Upper lobe of left lung (tissue), 6 donors: ENCODE measurements around the gene SDC3. TPM values are rescaled to one million over a fixed set of nuclear protein-coding genes. Genes with fewer than 3 reads are reported as not detected.

ENCODE experiments used
- ATAC-seq, 2 donors: fragments of 200-7000 bp; cut with Tn5 transposase; one replicate each; pipeline ENCODE4 v1.9.1; 2022; ENCODE audit warnings: mild to moderate bottlenecking in 2 of 2, moderate library complexity in 2 of 2; ENCODE audit not compliant: low FRiP score in 2 of 2
- DNase-seq, 2 donors: peaks; one replicate each; pipeline ENCODE4 v3.0.0-alpha.2; 2019 to 2020
- H3K27ac ChIP-seq, 4 donors: fragments of 200-600 bp; sonication (generic); one replicate each; pipeline ENCODE4 v1.5.1; 2016 to 2019
- H3K27me3 ChIP-seq, 4 donors: fragments of 200-600 bp; sonication (generic); one replicate each; pipeline ENCODE4 v1.5.1; 2017 to 2019
- H3K36me3 ChIP-seq, 4 donors: fragments of 200-600 bp; sonication (generic); one replicate each; pipeline ENCODE4 v1.5.1; 2016 to 2019
- H3K4me1 ChIP-seq, 4 donors: fragments of 200-600 bp; sonication (generic); one replicate each; pipeline ENCODE4 v1.5.1; 2018 to 2019
- H3K4me3 ChIP-seq, 4 donors: fragments of 200-600 bp; sonication (generic); one replicate each; pipeline ENCODE4 v1.5.1; 2017 to 2019; ENCODE audit warnings: mild to moderate bottlenecking in 2 of 4, moderate library complexity in 1 of 4
- H3K9me3 ChIP-seq, 4 donors: fragments of 200-600 bp; sonication (generic); one replicate each; pipeline ENCODE4 v1.5.1; 2018 to 2019
- EP300 ChIP-seq, 4 donors: sonication (generic); formaldehyde crosslinking; IDR thresholded peaks; one replicate each; pipeline ENCODE4 v1.5.1; 2017; ENCODE audit warnings: antibody characterized with exemption in 4 of 4, control low read depth in 2 of 4
- POLR2A ChIP-seq, 4 donors: fragments of 450-650 bp; IDR thresholded peaks; one replicate each; pipeline ENCODE4 v1.5.1; 2016 to 2017; ENCODE audit warnings: antibody characterized with exemption in 4 of 4, mild to moderate bottlenecking in 2 of 4
- POLR2AphosphoS5 ChIP-seq, 2 donors: sonication (generic); formaldehyde crosslinking; IDR thresholded peaks; one replicate each; pipeline ENCODE4 v1.5.1; 2017; ENCODE audit warnings: antibody characterized with exemption in 2 of 2
- WGBS, 2 donors: methylation state at CpG; one replicate each; pipeline ENCODE4 v1.1.5; 2017 to 2018; 5-methylcytosine and 5-hydroxymethylcytosine counted together
- total RNA-seq, 6 donors: library from RNA; depleted of rRNA in 4 of 6; stranded (reverse); fragments of >200 nt in 4 of 6; gene quantifications; one replicate each; pipeline versions ENCODE4 v1.1.0 to v1.2.1, GENCODE V29; 2016 to 2021
- TF ChIP-seq, protein P1 (sequence below), 6 experiments: fragments of 450-650 bp in 4 of 6; fragments of 200-600 bp in 2 of 6; sonication (generic) in 2 of 6; IDR thresholded peaks; one replicate each; pipeline ENCODE4 v1.5.1; 2016 to 2019; ENCODE audit warnings: antibody characterized with exemption in 6 of 6
- donor health status: DM: no; HTN: no; CAD: no; lungs with moderate emphysema.
- donor health status: DM: no; HTN: yes; CAD: no; lungs with severe emphysema.

SDC3 gene
- total RNA-seq, 6 donors from 2014 or later: 15.8 to 65.8 (median 30.1) TPM

DNA sequence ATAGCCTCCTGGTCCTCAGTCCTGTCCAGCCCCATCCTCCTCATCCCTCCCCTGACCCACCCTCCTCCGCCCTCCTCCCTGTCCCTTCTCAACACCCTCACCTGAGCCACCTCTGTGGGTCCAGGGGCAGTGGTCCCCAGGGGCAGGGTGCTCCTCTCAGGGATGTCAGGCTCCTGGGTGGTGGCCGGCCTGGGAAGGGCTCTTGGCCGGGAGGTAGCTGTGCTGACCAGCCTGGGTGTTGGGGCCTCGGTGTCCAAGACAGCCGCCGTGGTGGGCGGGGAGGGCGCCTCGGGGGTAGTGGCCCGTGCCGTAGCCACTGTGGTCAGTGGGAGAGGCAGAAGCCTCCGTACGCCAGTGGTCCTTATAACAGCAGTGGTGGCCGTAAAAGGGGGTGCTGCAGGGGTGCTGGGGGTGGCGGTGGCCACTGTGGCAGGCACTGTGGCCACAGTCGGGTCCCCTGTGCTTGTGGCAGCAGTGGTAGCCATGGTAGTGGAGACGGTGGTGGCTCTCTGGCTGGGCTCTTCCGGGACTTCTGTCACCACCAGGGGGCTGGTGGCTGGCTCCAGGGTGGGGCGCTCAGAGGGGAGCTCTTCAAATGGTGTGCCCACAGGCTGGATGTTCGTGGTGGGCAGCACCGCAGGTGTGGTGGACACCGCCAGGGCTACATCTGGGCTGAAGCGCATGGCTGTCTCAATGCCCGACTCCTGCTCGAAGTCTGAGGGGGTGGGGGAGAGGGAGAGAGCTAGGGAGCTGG is 31.9 kb downstream of the SDC3 start:
- ATAC-seq: no peak
- WGBS, 2 donors: 94 to 95% methylated on average over 17 to 25 of the region's 25 CpGs
- Histone ChIP-seq H3K27ac (peak overlapping the region in 2 of 4 donors; percentile 36 to 48), H3K4me3 (no peak overlapping the region), H3K36me3 (peaks cover 0 to 33% (median 17%) of the 10 kb centered on the region in 4 donors), H3K27me3 (no peaks in the 10 kb centered on the region), H3K4me1 (peaks cover 16 to 31% (median 28%) of the 10 kb centered on the region in 4 donors), H3K9me3 (peaks cover 0 to 6% (median 0%) of the 10 kb centered on the region in 4 donors)
- TF ChIP-seq, protein P1, sequence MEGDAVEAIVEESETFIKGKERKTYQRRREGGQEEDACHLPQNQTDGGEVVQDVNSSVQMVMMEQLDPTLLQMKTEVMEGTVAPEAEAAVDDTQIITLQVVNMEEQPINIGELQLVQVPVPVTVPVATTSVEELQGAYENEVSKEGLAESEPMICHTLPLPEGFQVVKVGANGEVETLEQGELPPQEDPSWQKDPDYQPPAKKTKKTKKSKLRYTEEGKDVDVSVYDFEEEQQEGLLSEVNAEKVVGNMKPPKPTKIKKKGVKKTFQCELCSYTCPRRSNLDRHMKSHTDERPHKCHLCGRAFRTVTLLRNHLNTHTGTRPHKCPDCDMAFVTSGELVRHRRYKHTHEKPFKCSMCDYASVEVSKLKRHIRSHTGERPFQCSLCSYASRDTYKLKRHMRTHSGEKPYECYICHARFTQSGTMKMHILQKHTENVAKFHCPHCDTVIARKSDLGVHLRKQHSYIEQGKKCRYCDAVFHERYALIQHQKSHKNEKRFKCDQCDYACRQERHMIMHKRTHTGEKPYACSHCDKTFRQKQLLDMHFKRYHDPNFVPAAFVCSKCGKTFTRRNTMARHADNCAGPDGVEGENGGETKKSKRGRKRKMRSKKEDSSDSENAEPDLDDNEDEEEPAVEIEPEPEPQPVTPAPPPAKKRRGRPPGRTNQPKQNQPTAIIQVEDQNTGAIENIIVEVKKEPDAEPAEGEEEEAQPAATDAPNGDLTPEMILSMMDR (IDR thresholded peaks at IDR 0.05): no peak
- TF ChIP-seq POLR2A (IDR thresholded peaks at IDR 0.05) (no peak), POLR2AphosphoS5 (IDR thresholded peaks at IDR 0.05) (no peak), EP300 (IDR thresholded peaks at IDR 0.05) (no peak)
- peak in 1 of 2 donors; percentile 82 for DNase-seq

DNA sequence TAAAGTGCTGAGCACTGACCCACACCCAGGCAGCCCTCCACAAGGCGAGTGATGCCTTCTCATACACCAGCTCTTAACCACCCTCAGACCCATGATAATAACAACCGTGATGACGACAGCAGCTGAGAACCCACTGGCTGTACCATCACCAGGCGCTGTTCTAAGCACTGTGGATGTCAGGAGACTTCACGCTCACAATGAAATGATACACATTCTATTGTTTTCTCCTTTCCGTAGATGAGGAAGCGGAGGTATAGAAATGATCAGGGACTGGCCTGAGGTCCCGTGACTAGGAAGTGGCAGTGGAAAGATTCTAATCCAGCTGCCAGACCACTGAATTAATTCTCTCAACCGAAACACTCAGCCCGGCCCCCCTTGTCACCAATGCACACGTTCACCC is 32.6 kb downstream of the SDC3 start:
- peaks cover 16 to 31% (median 28%) of the 10 kb centered on the region in 4 donors for H3K4me1 ChIP-seq
- no peak for TF ChIP-seq EP300 (IDR thresholded peaks at IDR 0.05)
- no peak for TF ChIP-seq POLR2AphosphoS5 (IDR thresholded peaks at IDR 0.05)
- TF ChIP-seq, protein P1 (IDR thresholded peaks at IDR 0.05): no peak
- no peak for TF ChIP-seq POLR2A (IDR thresholded peaks at IDR 0.05)
- H3K4me3 ChIP-seq: no peak overlapping the region
- peaks cover 0 to 33% (median 17%) of the 10 kb centered on the region in 4 donors for H3K36me3 ChIP-seq
- no peaks in the 10 kb centered on the region for H3K27me3 ChIP-seq
- peaks cover 0 to 6% (median 0%) of the 10 kb centered on the region in 4 donors for H3K9me3 ChIP-seq
- no peak for DNase-seq
- WGBS, 2 donors: 72 to 79% methylated on average over 11 of the region's 11 CpGs
- no peak for ATAC-seq
- no peak overlapping the region for H3K27ac ChIP-seq

DNA sequence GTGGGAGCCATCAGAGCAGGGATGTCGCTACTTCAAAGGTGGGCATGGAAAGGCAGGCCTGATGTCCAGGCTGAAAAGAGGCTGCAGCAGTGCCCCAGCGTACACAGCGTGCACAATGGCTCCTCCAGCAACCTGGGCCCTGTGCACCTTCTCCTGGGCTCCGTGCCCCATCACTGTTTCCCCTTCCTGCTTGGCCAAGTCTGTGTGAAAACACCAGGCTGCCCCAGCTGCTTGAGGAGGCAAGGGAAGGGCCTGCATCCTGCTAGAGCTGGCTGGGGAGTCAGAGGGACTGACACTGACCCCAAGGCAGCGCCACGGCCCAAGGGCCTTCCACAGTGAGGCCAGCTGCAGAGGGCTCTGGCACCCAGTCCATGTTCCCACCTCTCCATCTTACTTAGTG is 33.4 kb downstream of the SDC3 start:
- Histone ChIP-seq H3K4me1 (peaks cover 16 to 31% (median 28%) of the 10 kb centered on the region in 4 donors), H3K27ac (no peak overlapping the region), H3K4me3 (no peak overlapping the region), H3K9me3 (peaks cover 0 to 6% (median 0%) of the 10 kb centered on the region in 4 donors), H3K27me3 (no peaks in the 10 kb centered on the region), H3K36me3 (peaks cover 0 to 33% (median 17%) of the 10 kb centered on the region in 4 donors)
- no peak for DNase-seq
- no peak for ATAC-seq
- 82 to 90% methylated on average over 2 to 6 of the region's 6 CpGs for WGBS, 2 donors
- TF ChIP-seq EP300 (IDR thresholded peaks at IDR 0.05) (no peak), POLR2A (IDR thresholded peaks at IDR 0.05) (no peak), POLR2AphosphoS5 (IDR thresholded peaks at IDR 0.05) (no peak)

DNA sequence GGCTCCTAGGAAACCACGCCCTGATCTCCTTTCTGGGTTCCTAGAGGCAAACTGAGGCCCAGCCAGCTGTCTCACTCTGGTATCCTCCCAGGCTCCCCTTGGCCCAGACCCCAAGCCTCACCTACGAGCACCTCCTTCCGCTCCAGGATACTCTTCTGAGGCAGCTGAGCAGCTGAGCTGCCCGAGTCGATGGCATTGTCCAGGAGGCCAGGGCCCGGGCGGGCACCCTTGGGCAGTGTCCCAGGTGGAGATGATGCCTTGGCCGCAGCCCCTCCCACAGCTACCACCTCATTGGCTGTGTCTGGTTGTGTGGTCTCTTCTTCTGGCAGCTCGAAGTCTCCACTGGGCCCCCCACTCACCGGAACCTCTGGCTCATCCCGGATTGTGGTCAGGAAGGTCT is 34.4 kb downstream of the SDC3 start:
- no peak for TF ChIP-seq EP300 (IDR thresholded peaks at IDR 0.05)
- no peak for TF ChIP-seq POLR2A (IDR thresholded peaks at IDR 0.05)
- TF ChIP-seq POLR2AphosphoS5 (IDR thresholded peaks at IDR 0.05): no peak
- TF ChIP-seq, protein P1 (IDR thresholded peaks at IDR 0.05): no peak
- Histone ChIP-seq H3K4me1 (peaks cover 13 to 25% (median 23%) of the 10 kb centered on the region in 4 donors), H3K9me3 (peaks cover 0 to 6% (median 0%) of the 10 kb centered on the region in 4 donors), H3K36me3 (peaks cover 0 to 33% (median 17%) of the 10 kb centered on the region in 4 donors), H3K27me3 (no peaks in the 10 kb centered on the region), H3K4me3 (no peak overlapping the region), H3K27ac (no peak overlapping the region)
- 96% methylated on average over 6 to 11 of the region's 11 CpGs for WGBS, 2 donors
- DNase-seq: no peak
- no peak for ATAC-seq

DNA sequence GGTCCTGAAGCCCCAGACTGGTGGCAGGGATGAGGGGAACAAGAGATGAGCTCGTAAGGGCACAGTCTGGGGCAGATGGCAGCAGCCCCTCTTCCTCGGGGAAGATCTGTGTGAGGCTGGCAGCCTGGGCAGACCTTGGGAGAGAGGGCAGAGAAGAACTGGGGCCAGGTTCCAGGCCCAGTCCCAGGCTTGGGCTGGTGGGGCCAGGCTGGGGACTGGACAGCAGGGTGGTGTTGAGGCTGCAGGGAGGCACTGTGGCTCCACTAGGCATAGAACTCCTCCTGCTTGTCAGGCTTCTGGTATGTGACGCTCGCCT is 35.7 kb downstream of the SDC3 start:
- Histone ChIP-seq H3K27me3 (no peaks in the 10 kb centered on the region), H3K27ac (no peak overlapping the region), H3K4me3 (no peak overlapping the region), H3K4me1 (peaks cover 9 to 13% (median 12%) of the 10 kb centered on the region in 4 donors), H3K9me3 (peaks cover 0 to 6% (median 0%) of the 10 kb centered on the region in 4 donors), H3K36me3 (peaks cover 0 to 33% (median 17%) of the 10 kb centered on the region in 4 donors)
- WGBS, 2 donors: 98 to 100% methylated on average over 2 to 4 of the region's 4 CpGs
- no peak for ATAC-seq
- DNase-seq: no peak
- TF ChIP-seq EP300 (IDR thresholded peaks at IDR 0.05) (no peak), POLR2AphosphoS5 (IDR thresholded peaks at IDR 0.05) (no peak), POLR2A (IDR thresholded peaks at IDR 0.05) (no peak)
- TF ChIP-seq, protein P1 (IDR thresholded peaks at IDR 0.05): no peak
